HG03060 (cell line): ENCODE data around the gene HHEX.
"Not testable (repeated sequence)": the region's sequence is repeated elsewhere in the genome, so short reads cannot be mapped to it uniquely, and the experiment has no call there.

ENCODE experiments used
- ATAC-seq: cut with Tn5 transposase; IDR thresholded peaks from one replicate; pipeline ENCODE4 v1.9.1; 2021; ENCODE audit warnings: low read depth, moderate number of reproducible peaks; ENCODE audit not compliant: unreplicated experiment

HHEX gene

GRCh38 chr10:92732958-92733357 is 43.2 kb downstream of the HHEX start:
- ATAC-seq = no peak

GRCh38 chr10:92734301-92734700 is 44.5 kb downstream of the HHEX start:
- ATAC-seq = no peak

- ATAC-seq = no peak
Measured at GRCh38 chr10:92735938-92736337, 46.2 kb downstream of the HHEX start.

DNA sequence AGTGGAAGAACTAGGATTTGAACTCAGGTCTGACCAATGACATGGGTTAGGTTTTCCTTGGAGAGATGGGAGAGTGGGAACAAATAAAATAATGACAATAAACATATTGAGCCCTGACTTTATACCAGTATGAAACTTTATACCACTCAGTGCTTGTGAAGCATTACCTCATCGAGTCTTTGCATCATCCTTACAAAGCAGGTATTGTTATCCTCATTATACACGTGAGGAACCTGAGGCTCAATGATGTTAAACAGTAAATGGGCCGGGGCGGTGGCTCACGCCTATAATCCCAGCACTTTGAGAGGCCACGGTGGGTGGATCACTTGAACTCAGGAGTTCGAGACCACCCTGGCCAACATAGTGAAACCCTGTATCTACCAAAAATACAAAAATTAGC is 47.7 kb downstream of the HHEX start:
- no peak for ATAC-seq

DNA sequence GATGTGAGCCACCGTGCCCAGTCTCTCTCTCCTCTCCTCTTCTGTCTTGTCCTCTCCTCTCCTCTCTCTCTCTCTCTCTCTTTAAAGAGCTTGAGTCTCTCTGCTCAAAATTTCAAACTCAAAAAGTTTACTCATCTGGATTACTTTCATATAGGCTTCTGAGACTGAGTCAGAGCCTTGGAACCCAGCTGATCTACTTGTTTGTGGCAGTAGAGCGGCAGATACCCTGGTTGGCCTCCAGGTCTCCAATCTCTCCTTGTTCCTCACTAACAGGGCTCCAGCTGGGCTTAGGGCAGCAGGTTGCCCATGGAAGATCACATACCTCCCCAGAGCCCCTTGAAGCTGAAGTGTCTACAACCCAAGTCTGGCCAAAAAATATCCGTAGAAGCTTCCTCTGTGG is 51.0 kb downstream of the HHEX start:
- no peak for ATAC-seq

DNA sequence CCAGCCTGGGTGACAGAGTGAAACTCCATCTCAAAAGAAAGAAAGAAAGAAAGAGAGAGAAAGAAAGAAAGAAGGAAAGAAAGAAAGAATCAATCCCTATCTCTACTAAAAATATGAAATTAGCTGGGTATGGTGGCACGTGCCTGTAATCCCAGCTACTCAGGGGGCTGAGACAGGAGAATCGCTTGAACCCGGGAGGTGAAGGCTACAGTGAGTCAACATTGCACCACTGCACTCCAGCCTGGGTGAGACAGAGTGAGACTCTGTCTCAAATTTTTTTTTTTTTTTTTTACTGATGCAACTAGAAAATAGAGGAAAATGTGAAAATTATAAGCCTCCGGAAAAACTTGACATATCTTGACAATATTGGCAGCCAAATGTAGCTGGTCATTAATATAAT is 52.0 kb downstream of the HHEX start:
- not testable (repeated sequence) for ATAC-seq

DNA sequence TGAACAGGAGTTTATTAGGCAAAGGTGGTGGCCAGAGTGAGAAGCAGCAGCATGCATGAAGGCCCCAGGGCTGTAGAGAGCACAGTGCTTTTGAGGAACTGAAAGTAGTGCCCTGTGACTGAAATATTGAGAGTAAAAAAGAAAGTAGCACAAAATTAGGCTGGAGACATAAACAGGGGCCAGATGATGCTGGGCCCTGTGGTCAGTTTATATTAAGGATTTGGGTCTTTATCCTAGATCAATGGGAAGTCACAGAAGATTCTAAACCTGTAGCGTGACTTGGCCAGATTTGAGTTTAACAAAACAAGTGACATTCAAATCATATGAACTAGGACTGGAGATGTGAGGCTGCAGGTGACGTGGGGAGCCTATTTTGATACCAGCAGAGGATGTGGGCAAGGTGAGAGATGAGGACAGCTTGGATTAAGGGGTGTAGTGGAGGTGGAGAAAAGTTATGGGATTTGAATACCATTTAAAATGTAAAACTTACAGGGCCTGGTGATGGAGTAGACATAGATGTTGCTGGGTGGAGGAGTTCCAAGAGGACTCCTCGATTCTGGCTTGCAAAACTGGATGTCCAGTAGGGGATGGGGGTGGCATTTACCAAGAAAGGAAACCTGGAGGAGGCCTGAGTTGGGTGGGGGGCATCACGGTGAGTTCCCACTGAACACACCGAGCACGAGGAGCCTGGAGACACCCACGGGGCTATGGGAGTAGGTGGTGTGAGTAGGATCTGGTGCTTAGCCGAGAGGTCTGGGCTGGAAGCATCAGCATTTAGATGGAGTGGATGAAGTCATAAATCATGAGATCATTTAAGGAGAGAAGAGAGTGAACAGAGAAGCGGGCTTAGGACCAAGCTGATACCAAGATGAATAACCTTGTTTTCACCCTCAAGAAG is 52.8 kb downstream of the HHEX start:
- peak; percentile 93 for ATAC-seq
